HCT116 (cell line): ENCODE results near the gene UPK1B.

ENCODE experiments used
- CEBPB ChIP-seq: IDR thresholded peaks from 2 replicates; pipeline ENCODE4 v1.6.1; 2012; ENCODE audit warnings: low read depth
- CTCF ChIP-seq, 3 experiments: fragments of 200-600 bp in 1 of 3; sonication (generic) in 1 of 3; IDR thresholded peaks in 2 of 3; conservative IDR thresholded peaks in 1 of 3; 2 replicates each; pipeline ENCODE4 v1.5.1; 2012 to 2017; ENCODE audit warnings: low read depth in 2 of 3, low read length in 2 of 3, antibody characterized with exemption in 1 of 3, borderline replicate concordance in 1 of 3, control low read depth in 1 of 3, mild to moderate bottlenecking in 1 of 3, mixed read lengths in 1 of 3, mixed run types in 1 of 3, moderate library complexity in 1 of 3; ENCODE audit not compliant: insufficient read depth in 1 of 3
- EGR1 ChIP-seq: IDR thresholded peaks from 2 replicates; pipeline ENCODE4 v1.6.1; 2012; ENCODE audit warnings: low read depth
- EZH2 ChIP-seq: fragments of 200-600 bp; sonication (generic); IDR thresholded peaks from 2 replicates; pipeline ENCODE4 v1.6.1; 2017; ENCODE audit warnings: antibody characterized with exemption, mixed run types
- POLR2A ChIP-seq: IDR thresholded peaks from 2 replicates; pipeline ENCODE4 v1.7.0; 2011; ENCODE audit warnings: borderline replicate concordance; ENCODE audit not compliant: insufficient read depth, insufficient read length; ENCODE audit errors: extremely low read depth
- POLR2AphosphoS5 ChIP-seq: IDR thresholded peaks from 2 replicates; pipeline ENCODE4 v1.6.1; 2011; ENCODE audit warnings: mild to moderate bottlenecking, low read depth, low read length, moderate library complexity
- SP1 ChIP-seq: IDR thresholded peaks from 2 replicates; pipeline ENCODE4 v1.6.1; 2012; ENCODE audit warnings: low read depth
- ZNF274 ChIP-seq: fragments of 200-500 bp; sonication (Bioruptor generic); IDR thresholded peaks from 2 replicates; pipeline ENCODE4 v1.6.1; 2014; ENCODE audit warnings: mild to moderate bottlenecking, low read depth, low read length, inconsistent platforms
- TF ChIP-seq, protein P1 (sequence below): IDR thresholded peaks from 2 replicates; pipeline ENCODE4 v1.6.1; 2012
- TF ChIP-seq, protein P2 (sequence below): IDR thresholded peaks from 2 replicates; pipeline ENCODE4 v1.6.1; 2012; ENCODE audit warnings: low read depth

- no peak for TF ChIP-seq EGR1
- no peak for TF ChIP-seq EZH2
- no peak for TF ChIP-seq ZNF274
- TF ChIP-seq SP1 = no peak
- TF ChIP-seq POLR2AphosphoS5 = no peak
- no peak for TF ChIP-seq CTCF (IDR thresholded peaks at IDR 0.05 in 2 of 3, conservative IDR thresholded peaks at IDR 0.05 in 1 of 3; ENCODE audit: borderline replicate concordance in 1 of 3, insufficient read depth in 1 of 3, low read depth in 2 of 3, low read length in 2 of 3)
- TF ChIP-seq, protein P1, sequence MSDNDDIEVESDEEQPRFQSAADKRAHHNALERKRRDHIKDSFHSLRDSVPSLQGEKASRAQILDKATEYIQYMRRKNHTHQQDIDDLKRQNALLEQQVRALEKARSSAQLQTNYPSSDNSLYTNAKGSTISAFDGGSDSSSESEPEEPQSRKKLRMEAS = no peak
- TF ChIP-seq, protein P2, sequence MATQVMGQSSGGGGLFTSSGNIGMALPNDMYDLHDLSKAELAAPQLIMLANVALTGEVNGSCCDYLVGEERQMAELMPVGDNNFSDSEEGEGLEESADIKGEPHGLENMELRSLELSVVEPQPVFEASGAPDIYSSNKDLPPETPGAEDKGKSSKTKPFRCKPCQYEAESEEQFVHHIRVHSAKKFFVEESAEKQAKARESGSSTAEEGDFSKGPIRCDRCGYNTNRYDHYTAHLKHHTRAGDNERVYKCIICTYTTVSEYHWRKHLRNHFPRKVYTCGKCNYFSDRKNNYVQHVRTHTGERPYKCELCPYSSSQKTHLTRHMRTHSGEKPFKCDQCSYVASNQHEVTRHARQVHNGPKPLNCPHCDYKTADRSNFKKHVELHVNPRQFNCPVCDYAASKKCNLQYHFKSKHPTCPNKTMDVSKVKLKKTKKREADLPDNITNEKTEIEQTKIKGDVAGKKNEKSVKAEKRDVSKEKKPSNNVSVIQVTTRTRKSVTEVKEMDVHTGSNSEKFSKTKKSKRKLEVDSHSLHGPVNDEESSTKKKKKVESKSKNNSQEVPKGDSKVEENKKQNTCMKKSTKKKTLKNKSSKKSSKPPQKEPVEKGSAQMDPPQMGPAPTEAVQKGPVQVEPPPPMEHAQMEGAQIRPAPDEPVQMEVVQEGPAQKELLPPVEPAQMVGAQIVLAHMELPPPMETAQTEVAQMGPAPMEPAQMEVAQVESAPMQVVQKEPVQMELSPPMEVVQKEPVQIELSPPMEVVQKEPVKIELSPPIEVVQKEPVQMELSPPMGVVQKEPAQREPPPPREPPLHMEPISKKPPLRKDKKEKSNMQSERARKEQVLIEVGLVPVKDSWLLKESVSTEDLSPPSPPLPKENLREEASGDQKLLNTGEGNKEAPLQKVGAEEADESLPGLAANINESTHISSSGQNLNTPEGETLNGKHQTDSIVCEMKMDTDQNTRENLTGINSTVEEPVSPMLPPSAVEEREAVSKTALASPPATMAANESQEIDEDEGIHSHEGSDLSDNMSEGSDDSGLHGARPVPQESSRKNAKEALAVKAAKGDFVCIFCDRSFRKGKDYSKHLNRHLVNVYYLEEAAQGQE = no peak
- TF ChIP-seq CEBPB = no peak
- TF ChIP-seq POLR2A = no peak
Observed at GRCh38 chr3:119195911-119196310, 22.5 kb downstream of the UPK1B start.
